Neural crest cell (in vitro differentiated cells): ENCODE results near the gene HAUS7. TPM values are rescaled to one million over a fixed set of nuclear protein-coding genes. Genes with fewer than 3 reads are reported as not detected.

Experiments
- DNase-seq: peaks from one replicate; pipeline ENCODE4 v3.0.0; 2021; ENCODE audit warnings: low read depth, mixed read lengths, low spot score
- H3K27ac Mint-ChIP-seq: one replicate; pipeline ENCODE4 v1.8.0; 2021; ENCODE audit warnings: mild to moderate bottlenecking, mixed read lengths; ENCODE audit not compliant: unreplicated experiment
- H3K27me3 Mint-ChIP-seq: 2 replicates; pipeline ENCODE4 v1.8.0; 2021; ENCODE audit warnings: low read depth, mild to moderate bottlenecking, mixed read lengths
- H3K36me3 Mint-ChIP-seq: 2 replicates; pipeline ENCODE4 v1.8.0; 2021; ENCODE audit warnings: low read depth, mild to moderate bottlenecking, mixed read lengths
- H3K4me1 Mint-ChIP-seq: 2 replicates; pipeline ENCODE4 v1.8.0; 2021; ENCODE audit warnings: mixed read lengths
- H3K4me3 Mint-ChIP-seq: one replicate; pipeline ENCODE4 v1.8.0; 2021; ENCODE audit warnings: mild to moderate bottlenecking, mixed read lengths
- H3K9me3 Mint-ChIP-seq: 2 replicates; pipeline ENCODE4 v1.8.0; 2021; ENCODE audit warnings: mixed read lengths
- total RNA-seq: library from RNA; stranded (reverse); gene quantifications from 2 replicates; pipeline ENCODE4 v1.2.1, GENCODE V29; 2021
- TF ChIP-seq, protein P1 (sequence below): fragments of 200-600 bp; sonication (generic); conservative IDR thresholded peaks from 2 replicates; pipeline ENCODE4 v1.5.0; 2021; ENCODE audit warnings: antibody characterized with exemption, mild to moderate bottlenecking

HAUS7 gene
- total RNA-seq, 1 donor from 2014 or later: 58.8 TPM

DNA sequence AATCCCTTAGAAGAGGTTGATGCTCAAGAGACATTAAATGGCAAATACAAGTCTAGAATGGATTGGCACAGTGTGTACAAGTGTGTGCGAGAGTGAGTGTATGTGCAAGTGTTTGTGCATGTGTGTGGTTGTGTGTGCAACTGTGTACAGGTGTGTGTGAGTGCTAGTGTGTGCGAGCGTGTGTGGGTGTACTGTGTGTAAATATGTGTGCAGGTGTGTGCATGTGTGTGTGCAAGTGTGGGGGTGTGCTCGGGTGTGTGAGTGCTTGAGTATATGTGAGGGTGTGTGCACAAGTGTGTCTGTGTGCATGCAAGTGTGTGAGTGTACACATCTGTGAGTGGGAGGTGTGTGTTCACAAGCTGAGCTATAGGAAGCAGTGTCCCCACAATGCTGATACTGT lies 30.4 kb downstream of the HAUS7 start:
- no peak overlapping the region for H3K27ac Mint-ChIP-seq
- DNase-seq: no peak
- H3K27me3 Mint-ChIP-seq: peaks cover 18% of the 10 kb centered on the region
- no peak overlapping the region for H3K4me3 Mint-ChIP-seq
- H3K9me3 Mint-ChIP-seq: peaks cover 9% of the 10 kb centered on the region
- H3K36me3 Mint-ChIP-seq: peaks cover 3% of the 10 kb centered on the region
- TF ChIP-seq, protein P1, sequence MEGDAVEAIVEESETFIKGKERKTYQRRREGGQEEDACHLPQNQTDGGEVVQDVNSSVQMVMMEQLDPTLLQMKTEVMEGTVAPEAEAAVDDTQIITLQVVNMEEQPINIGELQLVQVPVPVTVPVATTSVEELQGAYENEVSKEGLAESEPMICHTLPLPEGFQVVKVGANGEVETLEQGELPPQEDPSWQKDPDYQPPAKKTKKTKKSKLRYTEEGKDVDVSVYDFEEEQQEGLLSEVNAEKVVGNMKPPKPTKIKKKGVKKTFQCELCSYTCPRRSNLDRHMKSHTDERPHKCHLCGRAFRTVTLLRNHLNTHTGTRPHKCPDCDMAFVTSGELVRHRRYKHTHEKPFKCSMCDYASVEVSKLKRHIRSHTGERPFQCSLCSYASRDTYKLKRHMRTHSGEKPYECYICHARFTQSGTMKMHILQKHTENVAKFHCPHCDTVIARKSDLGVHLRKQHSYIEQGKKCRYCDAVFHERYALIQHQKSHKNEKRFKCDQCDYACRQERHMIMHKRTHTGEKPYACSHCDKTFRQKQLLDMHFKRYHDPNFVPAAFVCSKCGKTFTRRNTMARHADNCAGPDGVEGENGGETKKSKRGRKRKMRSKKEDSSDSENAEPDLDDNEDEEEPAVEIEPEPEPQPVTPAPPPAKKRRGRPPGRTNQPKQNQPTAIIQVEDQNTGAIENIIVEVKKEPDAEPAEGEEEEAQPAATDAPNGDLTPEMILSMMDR: no peak
- no peaks in the 10 kb centered on the region for H3K4me1 Mint-ChIP-seq

DNA sequence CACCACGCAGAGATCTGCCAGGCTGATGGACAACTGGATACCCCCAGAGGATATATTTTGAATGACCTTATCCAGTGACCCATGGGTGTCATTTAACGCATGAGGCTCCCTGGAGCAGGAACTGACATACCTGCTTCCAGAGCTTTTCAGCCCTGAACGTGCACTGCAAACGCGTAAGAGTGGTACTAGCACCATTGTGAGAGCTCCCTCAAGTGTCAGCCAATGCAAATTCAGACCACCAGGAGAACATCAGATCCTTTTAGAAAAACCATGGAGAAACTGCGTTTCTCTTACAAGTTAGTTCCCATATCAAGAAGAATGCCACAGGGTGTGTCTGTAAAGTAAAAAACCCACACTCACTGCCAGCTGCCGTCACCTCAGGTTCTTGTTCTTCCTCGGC lies 31.8 kb downstream of the HAUS7 start:
- H3K4me1 Mint-ChIP-seq: no peaks in the 10 kb centered on the region
- DNase-seq: no peak
- H3K27ac Mint-ChIP-seq: no peak overlapping the region
- peaks cover 3% of the 10 kb centered on the region for H3K36me3 Mint-ChIP-seq
- no peak overlapping the region for H3K4me3 Mint-ChIP-seq
- H3K27me3 Mint-ChIP-seq: peaks cover 18% of the 10 kb centered on the region
- peaks cover 9% of the 10 kb centered on the region for H3K9me3 Mint-ChIP-seq
- TF ChIP-seq, protein P1: peak; percentile 39

DNA sequence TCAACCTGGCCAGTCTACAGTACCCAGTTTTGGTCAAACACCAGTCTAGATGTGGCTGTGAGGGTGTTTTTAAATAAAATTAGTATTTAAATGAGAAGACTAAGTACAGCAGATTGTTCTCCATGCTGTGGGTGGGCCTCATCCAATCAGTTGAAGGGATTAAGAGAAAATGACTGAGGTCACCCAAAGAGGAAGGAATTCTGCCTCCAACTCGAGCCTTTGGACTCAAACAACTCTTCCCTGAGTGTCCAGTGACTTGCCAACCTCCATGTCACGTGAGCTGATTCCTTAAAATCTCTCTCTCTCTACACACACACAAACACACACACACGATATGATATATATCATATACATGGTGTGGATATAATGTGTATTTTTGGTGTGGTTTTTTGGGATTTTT lies 34.5 kb downstream of the HAUS7 start:
- Mint-ChIP-seq H3K9me3 (peaks cover 9% of the 10 kb centered on the region), H3K4me3 (no peak overlapping the region)

DNA sequence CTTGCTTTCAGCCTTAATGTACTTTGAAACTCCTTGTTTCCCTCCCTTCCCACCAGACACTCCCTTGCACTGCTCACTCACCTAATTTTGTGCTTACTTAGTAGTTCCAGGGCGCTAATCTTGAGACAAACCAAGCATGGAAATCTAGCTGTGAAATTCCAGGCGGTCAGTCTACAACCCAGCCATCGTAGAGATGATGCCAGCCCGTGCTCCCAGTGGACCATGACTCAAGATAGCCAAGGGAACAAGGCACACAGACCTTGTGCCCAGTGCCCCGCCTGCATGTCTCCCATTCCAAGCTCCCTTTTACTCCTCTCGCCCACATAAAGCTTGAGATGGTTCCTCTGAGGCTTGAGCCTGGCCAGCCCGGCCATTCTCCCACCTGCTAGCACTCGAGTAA lies 35.6 kb downstream of the HAUS7 start:
- no peak overlapping the region for H3K4me3 Mint-ChIP-seq
- peaks cover 12% of the 10 kb centered on the region for H3K27me3 Mint-ChIP-seq
- DNase-seq: no peak
- H3K27ac Mint-ChIP-seq: no peak overlapping the region
- H3K36me3 Mint-ChIP-seq: peaks cover 1% of the 10 kb centered on the region
- peaks cover 9% of the 10 kb centered on the region for H3K9me3 Mint-ChIP-seq
- H3K4me1 Mint-ChIP-seq: no peaks in the 10 kb centered on the region
- TF ChIP-seq, protein P1: no peak

More for the DNA sequence above, 34.5 kb downstream of the HAUS7 start:
- no peak for DNase-seq
- TF ChIP-seq, protein P1: no peak
- H3K4me1 Mint-ChIP-seq: no peaks in the 10 kb centered on the region
- H3K27ac Mint-ChIP-seq: no peak overlapping the region
- H3K36me3 Mint-ChIP-seq: peaks cover 3% of the 10 kb centered on the region
- H3K27me3 Mint-ChIP-seq: peaks cover 18% of the 10 kb centered on the region

DNA sequence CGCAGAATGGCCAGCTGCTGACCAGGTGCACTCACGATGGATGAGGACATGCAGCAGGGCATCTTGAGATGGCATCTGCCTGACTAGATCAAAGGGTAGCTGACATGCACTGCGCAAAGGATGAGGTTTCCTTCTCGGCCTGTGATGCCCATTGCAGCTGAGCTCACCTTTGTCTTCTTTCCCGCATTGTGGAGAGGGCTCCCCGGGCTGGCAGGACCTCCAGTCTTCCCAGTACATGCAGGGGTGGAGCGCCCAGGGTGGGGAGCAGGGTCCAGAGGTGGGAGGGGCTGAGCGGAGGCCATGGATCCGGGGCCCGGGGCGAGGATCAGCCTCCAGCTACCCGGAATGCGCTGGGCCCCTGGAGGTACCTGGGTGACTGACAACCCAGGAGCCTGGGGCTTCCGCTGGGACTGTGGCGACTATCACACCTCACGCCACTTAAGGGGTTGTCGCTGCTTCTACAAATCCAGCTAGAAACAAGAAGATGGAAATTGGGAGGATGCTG lies 36.5 kb downstream of the HAUS7 start:
- TF ChIP-seq, protein P1: no peak
- Mint-ChIP-seq H3K4me3 (no peak overlapping the region), H3K9me3 (peaks cover 8% of the 10 kb centered on the region), H3K27ac (no peak overlapping the region), H3K4me1 (no peaks in the 10 kb centered on the region), H3K27me3 (peaks cover 6% of the 10 kb centered on the region), H3K36me3 (no peaks in the 10 kb centered on the region)
- no peak for DNase-seq
